ENCODE measurements around the gene DDX1. TPM values are rescaled to one million over a fixed set of nuclear protein-coding genes. Genes with fewer than 3 reads are reported as not detected.

The DDX1 gene
- total RNA-seq, 2 donors from 2014 or later = 39.0 to 50.7 TPM

GRCh38 chr2:15655123-15655887 lies 63.6 kb downstream of the DDX1 start:
- TF ChIP-seq POLR2AphosphoS5 (IDR thresholded peaks at IDR 0.05) (no peak), CTCF (IDR thresholded peaks at IDR 0.05) (no peak), POLR2A (IDR thresholded peaks at IDR 0.05) (no peak)
- no peaks in the 10 kb centered on the region for H3K27me3 ChIP-seq (replicated peaks; ENCODE audit: insufficient read depth)
- no peaks in the 10 kb centered on the region for H3K4me1 ChIP-seq (replicated peaks)
- H3K4me3 ChIP-seq = no peak overlapping the region
- DNase-seq (ENCODE audit: low spot score) = no peak
- H3K36me3 ChIP-seq = no peaks in the 10 kb centered on the region
- no peak overlapping the region for H3K27ac ChIP-seq
- WGBS = 97% methylated on average over 7 of the region's 7 CpGs
- no peaks in the 10 kb centered on the region for H3K9me3 ChIP-seq
- intact Hi-C loops (cut with DNase I) = no loop called here

GRCh38 chr2:15656090-15656489 lies 64.4 kb downstream of the DDX1 start:
- no peak for DNase-seq (ENCODE audit: low spot score)
- Histone ChIP-seq H3K4me3 (no peak overlapping the region), H3K9me3 (no peaks in the 10 kb centered on the region), H3K27ac (no peak overlapping the region), H3K36me3 (no peaks in the 10 kb centered on the region), H3K27me3 (replicated peaks; ENCODE audit: insufficient read depth) (no peaks in the 10 kb centered on the region), H3K4me1 (replicated peaks) (no peaks in the 10 kb centered on the region)
- intact Hi-C loops (cut with DNase I) = no loop called here
- WGBS = 86% methylated on average over 8 of the region's 8 CpGs
- TF ChIP-seq POLR2AphosphoS5 (IDR thresholded peaks at IDR 0.05) (no peak), POLR2A (IDR thresholded peaks at IDR 0.05) (no peak), CTCF (IDR thresholded peaks at IDR 0.05) (no peak)

- Histone ChIP-seq H3K4me1 (replicated peaks) (no peaks in the 10 kb centered on the region), H3K9me3 (no peaks in the 10 kb centered on the region), H3K27ac (no peak overlapping the region), H3K36me3 (no peaks in the 10 kb centered on the region), H3K4me3 (no peak overlapping the region), H3K27me3 (replicated peaks; ENCODE audit: insufficient read depth) (no peaks in the 10 kb centered on the region)
- intact Hi-C loops (cut with DNase I) = no loop called here
- WGBS = 88% methylated on average over 9 of the region's 9 CpGs
- no peak for DNase-seq (ENCODE audit: low spot score)
- no peak for TF ChIP-seq POLR2A (IDR thresholded peaks at IDR 0.05)
- no peak for TF ChIP-seq POLR2AphosphoS5 (IDR thresholded peaks at IDR 0.05)
- TF ChIP-seq CTCF (IDR thresholded peaks at IDR 0.05) = no peak
Observed at GRCh38 chr2:15657759-15658158, 66.1 kb downstream of the DDX1 start.

- no peak for TF ChIP-seq POLR2A (IDR thresholded peaks at IDR 0.05)
- no peak for TF ChIP-seq POLR2AphosphoS5 (IDR thresholded peaks at IDR 0.05)
- no peak for TF ChIP-seq CTCF (IDR thresholded peaks at IDR 0.05)
- no peak for DNase-seq (ENCODE audit: low spot score)
- no peaks in the 10 kb centered on the region for H3K4me1 ChIP-seq (replicated peaks)
- intact Hi-C loops (cut with DNase I) = no loop called here
- H3K36me3 ChIP-seq = no peaks in the 10 kb centered on the region
- 93% methylated on average over 4 of the region's 4 CpGs for WGBS
- no peak overlapping the region for H3K27ac ChIP-seq
- H3K27me3 ChIP-seq (replicated peaks; ENCODE audit: insufficient read depth) = no peaks in the 10 kb centered on the region
- H3K9me3 ChIP-seq = no peaks in the 10 kb centered on the region
- no peak overlapping the region for H3K4me3 ChIP-seq
Observed at GRCh38 chr2:15658911-15659310, 67.2 kb downstream of the DDX1 start.
